Lower lobe of right lung (tissue), 2 donors: ENCODE results near the gene IL1RAP. TPM values are rescaled to one million over a fixed set of nuclear protein-coding genes. Genes with fewer than 3 reads are reported as not detected.
"Not testable (repeated sequence)": the region's sequence is repeated elsewhere in the genome, so short reads cannot be mapped to it uniquely, and the experiment has no call there.

Experiments used
- ATAC-seq, 2 donors: fragments of 200-7000 bp; cut with Tn5 transposase; one replicate each; pipeline ENCODE4 v1.9.1; 2020 to 2022; ENCODE audit warnings: mild to moderate bottlenecking in 2 of 2, moderate library complexity in 2 of 2
- DNase-seq: peaks from one replicate; pipeline ENCODE4 v3.0.0-alpha.2; 2020
- H3K27ac ChIP-seq: fragments of 200-600 bp; one replicate; pipeline ENCODE4 v1.8.0; 2022
- H3K27me3 ChIP-seq: fragments of 200-600 bp; one replicate; pipeline ENCODE4 v1.8.0; 2022; ENCODE audit warnings: low read depth
- H3K36me3 ChIP-seq: fragments of 200-600 bp; one replicate; pipeline ENCODE4 v1.8.0; 2022; ENCODE audit warnings: mild to moderate bottlenecking
- H3K4me1 ChIP-seq: fragments of 200-600 bp; one replicate; pipeline ENCODE4 v1.8.0; 2022
- H3K4me3 ChIP-seq: fragments of 200-600 bp; one replicate; pipeline ENCODE4 v1.8.0; 2022; ENCODE audit warnings: mild to moderate bottlenecking
- H3K9me3 ChIP-seq: fragments of 200-600 bp; one replicate; pipeline ENCODE4 v1.8.0; 2022
- intact Hi-C: fragments of 100-400 bp; cut with DNase I; formaldehyde crosslinking; loops from one replicate; pipeline ENCODE4 v1.11.0; 2022
- long read RNA-seq: library from polyadenylated mRNA; unstranded; transcript quantifications from one replicate; pipeline ENCODE4 v2.0.0, GENCODE V29; 2021
- total RNA-seq: library from RNA; stranded (reverse); fragmentation: NEBNext Ultra II Directional; extraction: Animal tissue kit (Norgen Biotek cat#: 25700); gene quantifications from one replicate; pipeline ENCODE4 v1.2.1, GENCODE V29; 2021
- TF ChIP-seq, protein P1 (sequence below): fragments of 200-600 bp; IDR thresholded peaks from one replicate; pipeline ENCODE4 v1.8.0; 2022; ENCODE audit warnings: antibody characterized with exemption, mild to moderate bottlenecking
- donor health status: DM: no; HTN: yes; CAD: no; lungs with severe emphysema.

Gene IL1RAP
- total RNA-seq, result 26.8 TPM
- long read RNA-seq, full-length matches to known transcripts, result 7 of 25 reads
- long read RNA-seq, partial matches to known transcripts, result 6 of 25 reads
- long read RNA-seq, other reads (novel, unspliced or antisense), result 12 of 25 reads

DNA sequence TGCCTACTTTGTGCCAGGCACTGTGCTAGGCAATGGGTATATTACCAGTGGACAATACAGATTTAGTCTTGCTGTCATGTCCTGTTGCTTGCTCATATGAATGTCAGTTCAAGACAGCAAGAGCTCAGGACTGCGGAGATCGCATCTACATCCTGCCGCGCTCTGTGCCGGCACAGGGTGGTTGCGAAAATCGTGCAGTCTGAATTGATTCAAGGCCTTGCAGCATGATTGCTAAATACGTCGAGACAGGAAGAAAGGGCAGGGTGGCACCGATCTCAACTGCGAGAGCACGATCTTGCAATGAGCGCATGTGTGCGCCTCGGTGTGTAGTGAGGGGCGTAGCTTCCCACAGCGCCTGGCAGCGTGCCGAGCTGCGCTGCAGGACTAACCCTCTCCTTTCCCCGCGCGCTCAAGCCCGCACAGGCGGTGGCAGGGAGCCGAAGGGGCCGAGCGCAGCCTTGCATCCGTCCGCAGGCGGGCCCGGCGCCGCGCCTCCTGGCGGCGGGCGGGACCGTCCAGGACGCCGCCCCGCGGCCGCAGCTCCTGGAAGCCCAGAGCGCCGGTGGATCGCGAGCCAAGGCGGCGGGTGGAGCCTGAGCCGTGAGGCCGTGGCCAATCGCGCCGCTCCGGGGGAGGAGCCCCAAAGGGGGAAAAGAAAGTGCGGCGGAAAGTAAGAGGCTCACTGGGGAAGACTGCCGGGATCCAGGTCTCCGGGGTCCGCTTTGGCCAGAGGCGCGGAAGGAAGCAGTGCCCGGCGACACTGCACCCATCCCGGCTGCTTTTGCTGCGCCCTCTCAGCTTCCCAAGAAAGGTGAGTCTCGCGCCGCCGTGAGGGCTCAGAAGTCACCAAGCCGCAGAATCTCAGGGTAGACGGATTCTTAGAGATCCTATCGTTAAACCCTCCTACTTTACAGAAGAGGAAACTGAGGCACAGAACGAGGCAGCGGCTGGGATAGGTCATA, at the start of gene IL1RAP:
Gene IL1RAP, plus strand, starts transcription at position 677 of the 962 bp plus-strand sequence. CDS start 50,205 bp downstream, outside the sequence.
- no peaks in the 10 kb centered on the region for H3K27me3 ChIP-seq
- TF ChIP-seq, protein P1, sequence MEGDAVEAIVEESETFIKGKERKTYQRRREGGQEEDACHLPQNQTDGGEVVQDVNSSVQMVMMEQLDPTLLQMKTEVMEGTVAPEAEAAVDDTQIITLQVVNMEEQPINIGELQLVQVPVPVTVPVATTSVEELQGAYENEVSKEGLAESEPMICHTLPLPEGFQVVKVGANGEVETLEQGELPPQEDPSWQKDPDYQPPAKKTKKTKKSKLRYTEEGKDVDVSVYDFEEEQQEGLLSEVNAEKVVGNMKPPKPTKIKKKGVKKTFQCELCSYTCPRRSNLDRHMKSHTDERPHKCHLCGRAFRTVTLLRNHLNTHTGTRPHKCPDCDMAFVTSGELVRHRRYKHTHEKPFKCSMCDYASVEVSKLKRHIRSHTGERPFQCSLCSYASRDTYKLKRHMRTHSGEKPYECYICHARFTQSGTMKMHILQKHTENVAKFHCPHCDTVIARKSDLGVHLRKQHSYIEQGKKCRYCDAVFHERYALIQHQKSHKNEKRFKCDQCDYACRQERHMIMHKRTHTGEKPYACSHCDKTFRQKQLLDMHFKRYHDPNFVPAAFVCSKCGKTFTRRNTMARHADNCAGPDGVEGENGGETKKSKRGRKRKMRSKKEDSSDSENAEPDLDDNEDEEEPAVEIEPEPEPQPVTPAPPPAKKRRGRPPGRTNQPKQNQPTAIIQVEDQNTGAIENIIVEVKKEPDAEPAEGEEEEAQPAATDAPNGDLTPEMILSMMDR, result peak; percentile 80
- H3K27ac ChIP-seq, result peak within 1 kb of the TSS; percentile 88
- no peaks in the 10 kb centered on the region for H3K36me3 ChIP-seq
- H3K4me3 ChIP-seq, result peak within 1 kb of the TSS; percentile 72
- peaks cover 31% of the 10 kb centered on the region for H3K4me1 ChIP-seq
- ATAC-seq (peak; percentile 98), DNase-seq (peak; percentile 96)
- intact Hi-C loops, result no loop called here
- H3K9me3 ChIP-seq, result no peaks in the 10 kb centered on the region

DNA sequence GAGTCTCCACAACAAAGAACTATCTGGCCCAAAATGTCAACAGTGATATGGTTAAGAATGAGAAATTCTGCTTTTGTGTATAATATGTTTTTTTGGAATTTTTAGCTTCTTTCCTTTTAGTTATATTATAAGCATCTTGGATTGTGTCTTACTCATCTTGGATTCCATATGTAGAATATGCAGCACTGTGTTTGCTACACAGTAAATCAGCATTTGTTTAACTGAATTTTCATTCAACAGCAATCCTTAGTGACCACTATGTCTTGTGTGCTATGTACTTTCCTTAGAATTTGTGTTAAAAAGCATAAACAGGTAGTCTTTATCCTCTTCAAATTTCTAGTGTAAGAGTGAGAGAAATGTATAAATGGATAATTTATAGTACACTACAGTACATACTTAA, 46.0 kb upstream of the IL1RAP start:
- intact Hi-C loops, result no loop called here
- TF ChIP-seq, protein P1, result no peak
- Histone ChIP-seq H3K36me3 (no peaks in the 10 kb centered on the region), H3K27me3 (no peaks in the 10 kb centered on the region), H3K4me1 (no peaks in the 10 kb centered on the region), H3K4me3 (no peak overlapping the region), H3K9me3 (no peaks in the 10 kb centered on the region), H3K27ac (no peak overlapping the region)
- no peak for ATAC-seq
- DNase-seq, result no peak

DNA sequence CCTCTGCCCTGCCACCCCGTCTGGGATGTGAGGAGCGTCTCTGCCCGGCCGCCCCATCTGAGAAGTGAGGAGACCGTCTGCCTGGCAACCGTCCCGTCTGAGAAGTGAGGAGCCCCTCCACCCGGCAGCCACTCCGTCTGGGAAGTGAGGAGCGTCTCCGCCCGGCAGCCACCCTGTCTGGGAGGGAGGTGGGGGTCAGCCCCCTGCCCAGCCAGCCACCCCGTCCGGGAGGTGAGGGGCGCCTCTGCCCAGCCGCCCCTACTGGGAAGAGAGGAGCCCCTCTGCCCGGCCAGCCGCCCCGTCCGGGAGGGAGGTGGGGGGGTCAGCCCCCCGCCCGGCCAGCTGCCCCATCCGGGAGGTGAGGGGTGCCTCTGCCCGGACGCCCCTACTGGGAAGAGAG, 40.6 kb upstream of the IL1RAP start:
- DNase-seq, ATAC-seq, H3K4me3 ChIP-seq, H3K27me3 ChIP-seq, intact Hi-C loops, H3K27ac ChIP-seq, H3K9me3 ChIP-seq, H3K36me3 ChIP-seq, H3K4me1 ChIP-seq: not testable (repeated sequence)

DNA sequence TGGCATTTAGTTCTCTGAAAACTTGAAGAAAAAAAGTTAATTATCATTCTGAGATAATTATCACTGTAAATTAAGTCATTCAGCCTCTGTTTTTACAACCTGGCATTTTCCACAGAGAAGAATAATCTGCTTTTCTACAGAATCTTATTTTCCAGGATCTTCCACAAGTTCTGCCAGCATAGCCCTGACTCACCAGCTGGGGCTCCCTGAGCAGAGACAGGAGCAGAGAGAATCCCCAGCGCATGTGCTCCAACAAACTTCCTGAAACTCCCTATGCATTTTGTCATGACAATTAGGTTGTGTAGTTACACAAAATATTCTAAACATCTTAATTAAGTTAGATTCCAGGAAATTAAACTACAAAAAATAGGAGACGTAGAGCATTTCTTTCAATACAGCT, 32.1 kb upstream of the IL1RAP start:
- TF ChIP-seq, protein P1, result no peak
- intact Hi-C loops, result no loop called here
- H3K9me3 ChIP-seq, result no peaks in the 10 kb centered on the region
- H3K27ac ChIP-seq, result no peak overlapping the region
- DNase-seq, result no peak
- H3K36me3 ChIP-seq, result no peaks in the 10 kb centered on the region
- no peaks in the 10 kb centered on the region for H3K4me1 ChIP-seq
- no peak overlapping the region for H3K4me3 ChIP-seq
- no peak for ATAC-seq
- H3K27me3 ChIP-seq, result no peaks in the 10 kb centered on the region

- Histone ChIP-seq H3K36me3 (no peaks in the 10 kb centered on the region), H3K4me3 (no peak overlapping the region), H3K27me3 (no peaks in the 10 kb centered on the region), H3K4me1 (no peaks in the 10 kb centered on the region), H3K9me3 (no peaks in the 10 kb centered on the region), H3K27ac (no peak overlapping the region)
- no peak for DNase-seq
- intact Hi-C loops, result no loop called here
- ATAC-seq, result no peak
- TF ChIP-seq, protein P1, result no peak
Observed at GRCh38 chr3:190485830-190486532, 27.9 kb upstream of the IL1RAP start.
